ENCODE data around the gene AFF3. TPM values are rescaled to one million over a fixed set of nuclear protein-coding genes. Genes with fewer than 3 reads are reported as not detected.

The AFF3 gene
- total and polyA plus RNA-seq, 4 donors: 0.48 to 5.3 (median 2.3) TPM

GRCh38 chr2:100143286-100143685 lies 896 bp upstream of the AFF3 start:
- no peak for DNase-seq (ENCODE audit: low spot score)
- Histone ChIP-seq H3K27ac (ENCODE audit: low read depth in 1 of 2, low read length in 2 of 2) (no peak overlapping the region), H3K36me3 (ENCODE audit: control insufficient read depth in 4 of 4, insufficient read depth in 3 of 4, low read depth in 1 of 4, low read length in 3 of 4) (no peaks in the 10 kb centered on the region), H3K9me3 (ENCODE audit: control insufficient read depth in 4 of 4, low read length in 3 of 4) (no peaks in the 10 kb centered on the region), H3K9ac (ENCODE audit: low read depth in 1 of 2, low read length in 2 of 2) (no peak overlapping the region), H3K4me1 (ENCODE audit: control insufficient read depth in 4 of 4, insufficient read depth in 4 of 4, low read length in 3 of 4) (no peaks in the 10 kb centered on the region), H3K4me3 (ENCODE audit: low read depth in 1 of 3, low read length in 3 of 3) (no peak overlapping the region), H3K27me3 (ENCODE audit: control insufficient read depth in 4 of 4, insufficient read depth in 4 of 4, low read length in 3 of 4) (no peaks in the 10 kb centered on the region)
- no peak for TF ChIP-seq NR2F2 (IDR thresholded peaks at IDR 0.05)
- TF ChIP-seq TAF1 (conservative IDR thresholded peaks at IDR 0.05): no peak
- TF ChIP-seq, protein P1, sequence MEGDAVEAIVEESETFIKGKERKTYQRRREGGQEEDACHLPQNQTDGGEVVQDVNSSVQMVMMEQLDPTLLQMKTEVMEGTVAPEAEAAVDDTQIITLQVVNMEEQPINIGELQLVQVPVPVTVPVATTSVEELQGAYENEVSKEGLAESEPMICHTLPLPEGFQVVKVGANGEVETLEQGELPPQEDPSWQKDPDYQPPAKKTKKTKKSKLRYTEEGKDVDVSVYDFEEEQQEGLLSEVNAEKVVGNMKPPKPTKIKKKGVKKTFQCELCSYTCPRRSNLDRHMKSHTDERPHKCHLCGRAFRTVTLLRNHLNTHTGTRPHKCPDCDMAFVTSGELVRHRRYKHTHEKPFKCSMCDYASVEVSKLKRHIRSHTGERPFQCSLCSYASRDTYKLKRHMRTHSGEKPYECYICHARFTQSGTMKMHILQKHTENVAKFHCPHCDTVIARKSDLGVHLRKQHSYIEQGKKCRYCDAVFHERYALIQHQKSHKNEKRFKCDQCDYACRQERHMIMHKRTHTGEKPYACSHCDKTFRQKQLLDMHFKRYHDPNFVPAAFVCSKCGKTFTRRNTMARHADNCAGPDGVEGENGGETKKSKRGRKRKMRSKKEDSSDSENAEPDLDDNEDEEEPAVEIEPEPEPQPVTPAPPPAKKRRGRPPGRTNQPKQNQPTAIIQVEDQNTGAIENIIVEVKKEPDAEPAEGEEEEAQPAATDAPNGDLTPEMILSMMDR (IDR thresholded peaks at IDR 0.05; ENCODE audit: low read depth, low read length, missing input control): no peak
- TF ChIP-seq, protein P2, sequence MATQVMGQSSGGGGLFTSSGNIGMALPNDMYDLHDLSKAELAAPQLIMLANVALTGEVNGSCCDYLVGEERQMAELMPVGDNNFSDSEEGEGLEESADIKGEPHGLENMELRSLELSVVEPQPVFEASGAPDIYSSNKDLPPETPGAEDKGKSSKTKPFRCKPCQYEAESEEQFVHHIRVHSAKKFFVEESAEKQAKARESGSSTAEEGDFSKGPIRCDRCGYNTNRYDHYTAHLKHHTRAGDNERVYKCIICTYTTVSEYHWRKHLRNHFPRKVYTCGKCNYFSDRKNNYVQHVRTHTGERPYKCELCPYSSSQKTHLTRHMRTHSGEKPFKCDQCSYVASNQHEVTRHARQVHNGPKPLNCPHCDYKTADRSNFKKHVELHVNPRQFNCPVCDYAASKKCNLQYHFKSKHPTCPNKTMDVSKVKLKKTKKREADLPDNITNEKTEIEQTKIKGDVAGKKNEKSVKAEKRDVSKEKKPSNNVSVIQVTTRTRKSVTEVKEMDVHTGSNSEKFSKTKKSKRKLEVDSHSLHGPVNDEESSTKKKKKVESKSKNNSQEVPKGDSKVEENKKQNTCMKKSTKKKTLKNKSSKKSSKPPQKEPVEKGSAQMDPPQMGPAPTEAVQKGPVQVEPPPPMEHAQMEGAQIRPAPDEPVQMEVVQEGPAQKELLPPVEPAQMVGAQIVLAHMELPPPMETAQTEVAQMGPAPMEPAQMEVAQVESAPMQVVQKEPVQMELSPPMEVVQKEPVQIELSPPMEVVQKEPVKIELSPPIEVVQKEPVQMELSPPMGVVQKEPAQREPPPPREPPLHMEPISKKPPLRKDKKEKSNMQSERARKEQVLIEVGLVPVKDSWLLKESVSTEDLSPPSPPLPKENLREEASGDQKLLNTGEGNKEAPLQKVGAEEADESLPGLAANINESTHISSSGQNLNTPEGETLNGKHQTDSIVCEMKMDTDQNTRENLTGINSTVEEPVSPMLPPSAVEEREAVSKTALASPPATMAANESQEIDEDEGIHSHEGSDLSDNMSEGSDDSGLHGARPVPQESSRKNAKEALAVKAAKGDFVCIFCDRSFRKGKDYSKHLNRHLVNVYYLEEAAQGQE (IDR thresholded peaks at IDR 0.05): no peak
- TF ChIP-seq, protein P3, sequence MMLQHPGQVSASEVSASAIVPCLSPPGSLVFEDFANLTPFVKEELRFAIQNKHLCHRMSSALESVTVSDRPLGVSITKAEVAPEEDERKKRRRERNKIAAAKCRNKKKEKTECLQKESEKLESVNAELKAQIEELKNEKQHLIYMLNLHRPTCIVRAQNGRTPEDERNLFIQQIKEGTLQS (IDR thresholded peaks at IDR 0.05): no peak
- TF ChIP-seq HNF4A (conservative IDR thresholded peaks at IDR 0.05): no peak
- no peak for TF ChIP-seq SP1 (IDR thresholded peaks at IDR 0.05)
- TF ChIP-seq, protein P4, sequence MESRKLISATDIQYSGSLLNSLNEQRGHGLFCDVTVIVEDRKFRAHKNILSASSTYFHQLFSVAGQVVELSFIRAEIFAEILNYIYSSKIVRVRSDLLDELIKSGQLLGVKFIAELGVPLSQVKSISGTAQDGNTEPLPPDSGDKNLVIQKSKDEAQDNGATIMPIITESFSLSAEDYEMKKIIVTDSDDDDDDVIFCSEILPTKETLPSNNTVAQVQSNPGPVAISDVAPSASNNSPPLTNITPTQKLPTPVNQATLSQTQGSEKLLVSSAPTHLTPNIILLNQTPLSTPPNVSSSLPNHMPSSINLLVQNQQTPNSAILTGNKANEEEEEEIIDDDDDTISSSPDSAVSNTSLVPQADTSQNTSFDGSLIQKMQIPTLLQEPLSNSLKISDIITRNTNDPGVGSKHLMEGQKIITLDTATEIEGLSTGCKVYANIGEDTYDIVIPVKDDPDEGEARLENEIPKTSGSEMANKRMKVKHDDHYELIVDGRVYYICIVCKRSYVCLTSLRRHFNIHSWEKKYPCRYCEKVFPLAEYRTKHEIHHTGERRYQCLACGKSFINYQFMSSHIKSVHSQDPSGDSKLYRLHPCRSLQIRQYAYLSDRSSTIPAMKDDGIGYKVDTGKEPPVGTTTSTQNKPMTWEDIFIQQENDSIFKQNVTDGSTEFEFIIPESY (IDR thresholded peaks at IDR 0.05): no peak
- TF ChIP-seq RXRA (IDR thresholded peaks at IDR 0.05): no peak
- TF ChIP-seq, protein P5, sequence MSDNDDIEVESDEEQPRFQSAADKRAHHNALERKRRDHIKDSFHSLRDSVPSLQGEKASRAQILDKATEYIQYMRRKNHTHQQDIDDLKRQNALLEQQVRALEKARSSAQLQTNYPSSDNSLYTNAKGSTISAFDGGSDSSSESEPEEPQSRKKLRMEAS (IDR thresholded peaks at IDR 0.05): no peak
- no peak for TF ChIP-seq EGR1 (IDR thresholded peaks at IDR 0.05; ENCODE audit: low read depth in 2 of 2)
- TF ChIP-seq GABPA (IDR thresholded peaks at IDR 0.05 in 1 of 2, conservative IDR thresholded peaks at IDR 0.05 in 1 of 2): no peak
- TF ChIP-seq FOXA2 (IDR thresholded peaks at IDR 0.05): no peak
- TF ChIP-seq RAD21 (IDR thresholded peaks at IDR 0.05): no peak
- no peak for TF ChIP-seq FOXA1 (IDR thresholded peaks at IDR 0.05)
- no peak for TF ChIP-seq YY1 (IDR thresholded peaks at IDR 0.05)
- TF ChIP-seq JUND (IDR thresholded peaks at IDR 0.05): no peak
- TF ChIP-seq HNF4G (IDR thresholded peaks at IDR 0.05): no peak
- WGBS: 92% methylated on average over 6 of the region's 6 CpGs

Measured in liver (tissue), 9 donors.